ENCODE results near the gene FCRL6. TPM values are rescaled to one million over a fixed set of nuclear protein-coding genes. Genes with fewer than 3 reads are reported as not detected.

Gene FCRL6
- total RNA-seq: 0.34 and 0.49 TPM in 2 replicates

- intact Hi-C loops (cut with micrococcal nuclease): no loop called here
Measured at GRCh38 chr1:159802111-159802510, at the start of gene FCRL6. TSS of gene FCRL6 (plus strand) at chr1:159802360. CDS start at chr1:159802425, 65 bp downstream.

GRCh38 chr1:159753386-159753785 is 48.8 kb upstream of the FCRL6 start:
- intact Hi-C loops (cut with micrococcal nuclease): no loop called here

GRCh38 chr1:159755451-159756007 is 46.6 kb upstream of the FCRL6 start:
- intact Hi-C loops (cut with micrococcal nuclease): no loop called here

- intact Hi-C loops (cut with micrococcal nuclease): no loop called here
Measured at GRCh38 chr1:159756397-159756796, 45.8 kb upstream of the FCRL6 start.

- intact Hi-C loops (cut with micrococcal nuclease): no loop called here
Measured at GRCh38 chr1:159763686-159764085, 38.5 kb upstream of the FCRL6 start.

GRCh38 chr1:159765806-159766205 is 36.4 kb upstream of the FCRL6 start:
- intact Hi-C loops (cut with micrococcal nuclease): no loop called here

- intact Hi-C loops (cut with micrococcal nuclease): no loop called here
Measured at GRCh38 chr1:159771127-159771895, 30.8 kb upstream of the FCRL6 start.

GRCh38 chr1:159774465-159774864 is 27.7 kb upstream of the FCRL6 start:
- intact Hi-C loops (cut with micrococcal nuclease): no loop called here

GRCh38 chr1:159775716-159776115 is 26.4 kb upstream of the FCRL6 start:
- intact Hi-C loops (cut with micrococcal nuclease): no loop called here

GRCh38 chr1:159778266-159778665 is 23.9 kb upstream of the FCRL6 start:
- intact Hi-C loops (cut with micrococcal nuclease): no loop called here

GRCh38 chr1:159779403-159779851 is 22.7 kb upstream of the FCRL6 start:
- intact Hi-C loops (cut with micrococcal nuclease): no loop called here

- intact Hi-C loops (cut with micrococcal nuclease): loop anchor here (1.0 to 5.0 kb wide), 9 partner anchors 17 to 704 kb away; partner anchors contain the start of genes AIM2, DCAF8, IGSF8 and PIGM
Measured at GRCh38 chr1:159780583-159781582, 21.3 kb upstream of the FCRL6 start, which contains the start of gene DUSP23. TSS of gene DUSP23 (plus strand) at chr1:159780962. CDS start at chr1:159781101, 139 bp downstream.

GRCh38 chr1:159781992-159782391 is 20.2 kb upstream of the FCRL6 start:
- intact Hi-C loops (cut with micrococcal nuclease): loop anchor here (5.0 kb wide), 2 partner anchors 480 to 705 kb away; partner anchors contain the start of genes AIM2 and DCAF8

GRCh38 chr1:159783724-159784123 is 18.4 kb upstream of the FCRL6 start:
- intact Hi-C loops (cut with micrococcal nuclease): loop anchor here (5.0 kb wide), 2 partner anchors 479 to 706 kb away; partner anchors contain the start of genes AIM2 and DCAF8

GRCh38 chr1:159786465-159786864 is 15.7 kb upstream of the FCRL6 start:
- intact Hi-C loops (cut with micrococcal nuclease): no loop called here

- intact Hi-C loops (cut with micrococcal nuclease): no loop called here
Measured at GRCh38 chr1:159786966-159787365, 15.2 kb upstream of the FCRL6 start.

GRCh38 chr1:159790237-159790917 is 11.8 kb upstream of the FCRL6 start:
- intact Hi-C loops (cut with micrococcal nuclease): no loop called here

GRCh38 chr1:159791031-159791430 is 11.1 kb upstream of the FCRL6 start:
- intact Hi-C loops (cut with micrococcal nuclease): no loop called here

- intact Hi-C loops (cut with micrococcal nuclease): no loop called here
Measured at GRCh38 chr1:159791461-159791860, 10.7 kb upstream of the FCRL6 start.

GRCh38 chr1:159795534-159795933 is 6.6 kb upstream of the FCRL6 start:
- intact Hi-C loops (cut with micrococcal nuclease): no loop called here

GRCh38 chr1:159798893-159799292 is 3.3 kb upstream of the FCRL6 start:
- intact Hi-C loops (cut with micrococcal nuclease): loop anchor here (1.0 kb wide), 5 partner anchors 19 to 232 kb away; partner anchors contain the start of genes DUSP23, PIGM and SLAMF8

All from T-helper 1 cell treated with Interleukin-12 subunit alpha and Interleukin-12 subunit beta and Interleukin-4 antibody, amounts not matched to agents 30 ng/mL and 1 ng/mL, for 36 hours (primary cell).